Fibroblast of skin of right quadriceps (primary cell): ENCODE data around the gene BRI3BP.

Experiments used
- DNase-seq: peaks from one replicate; pipeline ENCODE4 v3.0.0-alpha.2; 2013

BRI3BP gene

GRCh38 chr12:124993626-124994436, at the start of gene BRI3BP:
BRI3BP (plus strand) TSS chr12:124993645; CDS start chr12:124993791, 146 bp downstream.
- DNase-seq = peak; percentile 30

GRCh38 chr12:124946447-124946793, 47.0 kb upstream of the BRI3BP start:
- DNase-seq = no peak

- no peak for DNase-seq
Measured at GRCh38 chr12:124947013-124947412, 46.4 kb upstream of the BRI3BP start.

DNA sequence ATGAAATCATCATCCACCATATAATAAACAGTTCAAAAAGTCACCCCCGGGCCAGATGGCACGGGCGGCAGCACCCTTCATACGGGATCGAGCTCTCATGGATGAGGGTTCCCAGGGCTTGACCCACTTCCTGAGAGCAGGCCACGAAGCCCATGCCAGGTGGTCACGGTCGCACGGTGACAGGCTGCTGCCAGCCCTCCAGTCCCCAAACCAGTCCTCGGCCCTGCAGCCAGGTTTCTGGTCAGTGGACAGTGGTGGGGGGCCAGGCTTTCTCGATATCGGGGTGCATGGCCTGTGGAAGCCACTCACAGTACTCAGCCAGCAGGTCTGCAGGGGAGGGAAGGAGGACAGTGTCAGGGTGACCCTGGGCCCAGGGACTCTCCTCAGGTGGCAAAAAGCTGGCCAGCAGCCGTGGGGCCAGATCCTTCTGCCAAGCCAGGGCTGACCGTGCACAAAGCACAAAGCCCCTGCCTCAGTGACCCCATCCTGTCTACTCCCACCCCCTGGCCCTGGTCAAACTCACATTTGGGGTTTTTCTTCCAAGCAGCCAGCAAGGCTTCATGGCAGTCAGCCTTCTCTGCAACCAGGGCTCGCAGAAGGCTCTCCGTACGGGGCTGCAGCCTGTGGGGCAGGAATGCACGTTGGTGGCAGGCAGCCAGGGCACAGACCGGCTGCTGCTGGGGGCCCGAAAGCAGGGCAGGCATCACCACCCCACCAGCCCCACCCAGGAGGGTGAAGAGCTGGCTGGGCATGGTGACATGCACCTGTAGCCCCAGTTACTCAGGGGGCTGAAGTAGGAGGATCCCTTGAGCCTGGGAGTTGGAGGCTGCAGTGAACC, 45.7 kb upstream of the BRI3BP start:
- DNase-seq = no peak

GRCh38 chr12:124949066-124949465, 44.4 kb upstream of the BRI3BP start:
- DNase-seq = no peak

DNA sequence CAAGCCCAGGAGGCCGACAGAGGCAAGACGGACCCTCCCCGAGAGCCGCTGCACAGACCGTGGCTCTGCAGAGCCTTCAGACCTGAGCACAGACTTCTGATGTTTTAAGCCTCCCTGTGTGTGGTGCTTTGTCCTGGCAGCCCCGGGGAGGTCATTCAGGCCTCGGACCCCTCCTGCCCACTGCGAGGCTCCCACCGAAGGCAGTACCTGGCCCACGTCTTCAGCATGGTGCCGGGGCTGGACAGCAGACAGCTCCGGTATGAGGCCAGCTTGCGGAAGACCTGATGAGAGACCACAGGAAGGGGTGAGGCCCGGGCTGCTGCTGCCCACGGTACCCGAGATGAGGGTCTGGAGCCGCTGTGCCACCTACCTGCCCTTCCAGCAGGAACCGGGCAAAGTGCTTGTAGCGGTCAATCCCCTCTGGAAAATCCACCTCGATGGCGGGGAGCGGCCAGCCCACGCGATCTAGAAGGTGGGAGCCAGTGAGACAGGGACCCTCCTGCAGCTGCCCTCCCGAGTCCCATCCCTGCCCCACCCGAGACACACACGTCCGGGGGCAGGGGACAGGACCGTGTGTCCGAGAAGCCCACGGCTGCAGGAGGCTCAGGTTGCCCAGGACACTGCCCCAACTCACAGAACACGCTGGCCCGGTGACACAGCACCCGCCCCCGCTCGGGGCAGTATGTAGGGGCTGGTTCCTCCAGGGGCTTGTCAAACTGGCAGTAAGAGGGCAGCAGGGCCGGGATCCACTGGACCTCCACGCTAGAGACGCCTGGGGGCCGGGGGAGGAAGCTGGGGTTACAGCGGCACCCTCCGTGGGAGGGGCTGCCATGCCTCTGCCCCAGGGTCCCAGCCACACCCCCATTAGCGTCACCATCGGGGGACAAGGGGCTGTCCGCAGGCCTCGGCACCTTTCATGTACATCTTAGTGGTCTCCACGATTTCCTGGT, 43.4 kb upstream of the BRI3BP start:
- DNase-seq = no peak

DNA sequence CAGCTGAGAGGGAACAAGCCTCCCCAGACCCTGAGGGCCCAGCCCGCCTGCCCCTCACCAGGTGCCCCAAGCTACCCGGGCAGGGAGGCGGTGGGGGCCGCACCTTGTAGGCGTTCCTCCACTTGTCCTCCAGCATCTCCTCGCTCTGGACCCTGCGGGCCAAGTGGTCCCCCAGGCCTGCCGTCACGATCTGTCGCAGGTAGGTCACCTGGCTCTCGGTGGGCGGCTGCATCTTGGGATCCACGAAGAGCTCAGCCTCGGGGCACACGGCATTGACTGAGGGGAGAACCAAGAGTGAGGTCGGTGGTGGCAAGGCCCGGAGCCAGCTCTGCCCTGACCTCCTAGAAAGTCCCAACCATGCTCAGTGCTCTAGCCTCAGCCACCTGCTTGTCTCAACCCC, 41.1 kb upstream of the BRI3BP start:
- no peak for DNase-seq

GRCh38 chr12:124952801-124953200, 40.6 kb upstream of the BRI3BP start:
- no peak for DNase-seq

DNA sequence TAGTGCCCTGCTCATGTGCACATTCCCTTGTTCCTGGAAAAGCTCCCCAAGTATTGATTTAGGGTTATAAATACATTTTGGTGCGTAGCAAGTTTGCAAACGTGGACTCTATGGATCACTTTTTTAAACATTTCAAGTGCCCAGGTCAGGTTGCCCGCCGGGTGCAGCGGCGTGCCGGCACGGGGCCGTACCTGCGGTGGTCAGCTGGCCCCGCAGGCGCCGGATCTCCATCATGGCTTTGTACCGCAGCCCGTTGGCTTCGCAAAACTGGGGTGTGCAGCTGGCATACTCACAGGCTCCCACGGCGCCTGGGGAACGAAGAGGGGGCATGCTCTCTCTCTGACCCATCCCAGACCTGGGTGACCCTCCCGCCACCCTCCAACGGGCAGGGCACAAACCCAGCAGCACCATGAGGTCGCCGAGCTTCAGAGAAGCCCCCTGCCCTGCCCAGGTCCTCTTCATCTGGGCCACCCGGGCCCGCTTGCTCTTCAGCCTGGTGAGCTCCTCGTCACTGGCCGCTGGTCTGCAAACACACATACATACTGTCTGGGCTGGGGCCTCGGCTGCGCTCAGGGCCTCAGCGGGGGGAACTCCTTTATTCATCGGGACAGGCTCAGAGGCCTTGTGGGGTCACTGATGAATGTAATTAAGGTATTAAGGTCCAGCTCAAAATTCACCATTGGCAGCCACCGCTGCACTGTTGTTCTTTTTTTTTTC, 39.6 kb upstream of the BRI3BP start:
- DNase-seq = no peak

GRCh38 chr12:124954771-124955170, 38.7 kb upstream of the BRI3BP start:
- no peak for DNase-seq

DNA sequence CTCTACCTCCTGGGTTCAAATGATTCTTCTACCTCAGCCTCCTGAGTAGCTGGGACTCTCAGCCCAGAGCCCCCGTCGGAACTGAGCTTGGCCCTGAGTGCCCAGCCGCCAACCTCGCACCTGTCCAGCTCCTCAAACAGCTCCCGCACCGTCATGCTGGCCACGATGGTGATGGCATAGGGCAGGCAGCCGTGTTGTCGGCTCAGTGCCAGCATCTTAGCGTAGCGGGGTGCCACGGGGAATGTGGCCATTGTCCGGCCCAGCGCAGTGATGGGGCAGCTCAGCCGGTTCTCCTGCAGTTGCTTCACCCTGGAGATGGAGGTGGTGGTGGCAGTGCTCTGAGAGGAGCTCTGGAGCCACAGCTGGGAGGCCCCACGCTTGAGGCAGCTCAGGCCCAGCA, 36.9 kb upstream of the BRI3BP start:
- no peak for DNase-seq

DNA sequence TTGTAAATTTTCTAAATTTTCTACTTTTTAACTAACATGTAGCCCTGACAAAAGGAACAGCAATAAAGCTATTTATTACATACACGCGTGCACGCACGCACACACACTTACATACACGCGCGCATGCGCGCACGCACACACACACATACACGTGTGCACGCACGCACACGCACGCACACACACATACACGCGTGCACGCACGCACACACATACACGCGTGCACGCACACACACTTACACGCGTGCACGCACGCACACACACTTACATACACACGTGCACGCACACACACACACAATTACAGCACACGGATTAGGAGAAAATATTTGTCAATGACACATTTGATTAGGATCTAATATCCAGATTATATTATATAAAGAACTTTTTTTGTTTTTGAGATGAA, 32.4 kb upstream of the BRI3BP start:
- no peak for DNase-seq

DNA sequence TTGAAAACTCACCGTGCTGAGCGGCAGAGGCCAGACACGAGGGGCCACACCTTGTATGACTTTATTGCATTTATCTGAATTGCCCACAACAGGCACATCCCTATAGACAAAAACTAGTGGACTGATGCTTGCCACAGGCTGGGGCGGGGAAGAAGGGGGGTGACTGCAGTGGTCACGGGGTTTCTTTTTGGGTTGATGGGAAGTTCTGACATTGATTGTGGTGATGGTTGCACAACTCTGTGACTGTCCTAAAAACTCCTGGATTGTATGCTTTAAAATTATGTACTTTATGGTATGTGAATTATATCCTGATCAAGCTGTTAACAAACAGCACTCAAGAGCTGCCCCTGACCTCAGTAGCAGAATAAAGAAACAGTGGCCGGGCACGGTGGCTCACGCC, 30.2 kb upstream of the BRI3BP start:
- DNase-seq = no peak

- DNase-seq = no peak
Measured at GRCh38 chr12:124964251-124964650, 29.2 kb upstream of the BRI3BP start.

GRCh38 chr12:124964836-124965462, 28.5 kb upstream of the BRI3BP start:
- DNase-seq = no peak

DNA sequence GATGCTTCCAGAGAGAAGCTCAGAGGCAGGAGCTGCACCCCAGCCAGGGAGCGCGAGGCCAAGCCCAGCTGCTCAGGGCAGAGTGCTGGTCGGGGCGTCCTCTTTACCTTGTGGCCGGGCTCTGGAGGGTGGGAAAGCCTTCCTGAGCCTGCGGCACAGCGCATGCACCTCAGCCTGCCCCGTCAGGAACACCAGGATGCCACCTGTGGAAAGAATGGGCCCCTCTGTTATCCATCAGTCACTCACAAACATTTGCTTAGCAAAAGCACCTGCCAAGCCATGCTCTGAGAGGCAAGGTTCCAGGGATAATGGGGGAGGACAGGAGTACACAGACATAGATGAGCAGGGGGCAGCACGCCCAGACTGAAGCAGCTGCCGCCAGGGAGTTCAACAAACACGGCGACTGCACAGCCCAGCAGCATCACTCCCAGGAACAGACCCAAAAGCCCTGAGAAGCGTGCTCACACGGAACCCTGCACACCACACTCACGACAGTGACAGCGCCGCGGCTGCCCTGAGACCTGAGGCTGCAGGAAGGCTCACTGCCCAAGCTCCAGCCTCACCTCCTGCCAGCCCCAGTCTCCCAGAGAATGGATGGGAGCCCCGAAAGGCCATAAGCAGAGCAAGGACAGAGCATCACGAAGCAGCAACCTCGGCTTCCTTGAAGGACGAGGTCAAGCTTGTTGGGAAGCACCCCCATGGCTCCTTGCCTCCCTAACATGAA, 26.3 kb upstream of the BRI3BP start:
- no peak for DNase-seq

DNA sequence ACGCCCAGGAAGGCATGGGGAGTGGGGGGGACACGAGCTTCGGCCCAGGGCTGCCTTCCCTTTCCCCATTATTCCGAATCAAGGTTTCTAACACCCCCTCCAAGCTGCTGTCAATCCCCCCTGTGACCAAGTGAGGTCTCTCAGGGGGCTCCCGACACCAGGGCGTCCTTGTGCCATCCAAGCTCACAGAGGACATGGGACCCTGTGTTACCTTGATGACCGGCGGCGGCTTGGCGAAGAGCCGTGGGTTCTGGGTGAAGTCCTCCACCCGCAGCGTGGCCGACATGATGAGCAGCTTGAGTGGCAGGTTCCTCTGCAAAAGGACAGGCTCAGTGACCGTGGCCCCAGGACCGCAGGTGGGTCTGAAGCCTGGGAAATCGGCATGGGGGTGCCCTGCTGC, 24.8 kb upstream of the BRI3BP start:
- DNase-seq = no peak

GRCh38 chr12:124970647-124971402, 22.6 kb upstream of the BRI3BP start:
- no peak for DNase-seq

GRCh38 chr12:124971603-124972002, 21.8 kb upstream of the BRI3BP start:
- no peak for DNase-seq

- no peak for DNase-seq
Measured at GRCh38 chr12:124972211-124972610, 21.2 kb upstream of the BRI3BP start.
